OCI-LY3 (cell line): ENCODE data around the gene PIP5K1B.

Source experiments
- H2AFZ ChIP-seq: fragments of 200-600, 300-600 bp; shearing (Covaris generic); 2 replicates; pipeline ENCODE4 v1.6.0; 2014; ENCODE audit warnings: antibody characterized with exemption, low read depth, low read length
- H3K27ac ChIP-seq: fragments of 200-600, 300-600 bp; sonication (generic); 2 replicates; pipeline ENCODE4 v1.5.1; 2014; ENCODE audit warnings: mild to moderate bottlenecking, low read length, moderate library complexity, mixed read lengths
- H3K27me3 ChIP-seq: fragments of 200-600, 300-600 bp; sonication (generic); 2 replicates; pipeline ENCODE4 v1.6.1; 2014; ENCODE audit warnings: low read depth, low read length, mixed read lengths
- H3K36me3 ChIP-seq: fragments of 200-600, 300-600 bp; sonication (generic); replicated peaks from 2 replicates; pipeline ENCODE3; 2014; ENCODE audit warnings: low read depth, low read length, mixed read lengths
- H3K4me1 ChIP-seq: fragments of 300-600, 200-600 bp; sonication (generic); 2 replicates; pipeline ENCODE4 v1.6.1; 2014; ENCODE audit warnings: low read length, mixed read lengths
- H3K4me2 ChIP-seq: fragments of 200-600, 300-600 bp; sonication (generic); 2 replicates; pipeline ENCODE4 v1.6.1; 2014; ENCODE audit warnings: low read length, mixed read lengths
- H3K4me3 ChIP-seq: fragments of 300-600, 200-600 bp; sonication (generic); 2 replicates; pipeline ENCODE4 v1.5.1; 2014; ENCODE audit warnings: antibody characterized with exemption, mild to moderate bottlenecking, low read length, moderate library complexity
- H3K79me2 ChIP-seq: fragments of 300-600, 200-600 bp; shearing (Covaris generic); 2 replicates; pipeline ENCODE4 v1.6.1; 2014; ENCODE audit warnings: mild to moderate bottlenecking, low read length, mixed read lengths
- H3K9ac ChIP-seq: fragments of 300-600, 200-600 bp; shearing (Covaris generic); 2 replicates; pipeline ENCODE4 v1.6.0; 2014; ENCODE audit warnings: mild to moderate bottlenecking, low read length, moderate library complexity
- H3K9me3 ChIP-seq: fragments of 200-600, 300-600 bp; shearing (Covaris generic); 2 replicates; pipeline ENCODE4 v1.6.1; 2014; ENCODE audit warnings: low read length, mixed read lengths; ENCODE audit not compliant: insufficient read depth
- H4K20me1 ChIP-seq: fragments of 200-600, 300-600 bp; sonication (generic); 2 replicates; pipeline ENCODE4 v1.6.1; 2016; ENCODE audit warnings: low read length, mixed read lengths; ENCODE audit not compliant: insufficient read depth
- CTCF ChIP-seq: fragments of 200-600, 300-600 bp; sonication (generic); IDR thresholded peaks from 2 replicates; pipeline ENCODE4 v1.5.1; 2014; ENCODE audit warnings: antibody characterized with exemption, low read length, low read depth
- EZH2phosphoT487 ChIP-seq: fragments of 200-600 bp; shearing (Covaris generic); IDR thresholded peaks from 2 replicates; pipeline ENCODE4 v1.6.1; 2018; ENCODE audit warnings: antibody characterized with exemption, mixed run types, low read depth

The PIP5K1B gene

GRCh38 chr9:68896486-68896885 lies 191.4 kb downstream of the PIP5K1B start:
- H3K4me2 ChIP-seq: peak overlapping the region; percentile 31
- H3K79me2 ChIP-seq: no peaks in the 10 kb centered on the region
- H3K4me3 ChIP-seq: no peak overlapping the region
- no peaks in the 10 kb centered on the region for H3K36me3 ChIP-seq
- H2AFZ ChIP-seq: no peak overlapping the region
- no peaks in the 10 kb centered on the region for H3K9me3 ChIP-seq
- no peak overlapping the region for H3K9ac ChIP-seq
- TF ChIP-seq CTCF: no peak
- H3K4me1 ChIP-seq: peaks cover 25% of the 10 kb centered on the region
- H3K27me3 ChIP-seq: 0 out of 2 replicates have a peak, but pooled peaks cover 6% of the 10 kb centered on the region
- H4K20me1 ChIP-seq: no peaks in the 10 kb centered on the region
- no peak overlapping the region for H3K27ac ChIP-seq

DNA sequence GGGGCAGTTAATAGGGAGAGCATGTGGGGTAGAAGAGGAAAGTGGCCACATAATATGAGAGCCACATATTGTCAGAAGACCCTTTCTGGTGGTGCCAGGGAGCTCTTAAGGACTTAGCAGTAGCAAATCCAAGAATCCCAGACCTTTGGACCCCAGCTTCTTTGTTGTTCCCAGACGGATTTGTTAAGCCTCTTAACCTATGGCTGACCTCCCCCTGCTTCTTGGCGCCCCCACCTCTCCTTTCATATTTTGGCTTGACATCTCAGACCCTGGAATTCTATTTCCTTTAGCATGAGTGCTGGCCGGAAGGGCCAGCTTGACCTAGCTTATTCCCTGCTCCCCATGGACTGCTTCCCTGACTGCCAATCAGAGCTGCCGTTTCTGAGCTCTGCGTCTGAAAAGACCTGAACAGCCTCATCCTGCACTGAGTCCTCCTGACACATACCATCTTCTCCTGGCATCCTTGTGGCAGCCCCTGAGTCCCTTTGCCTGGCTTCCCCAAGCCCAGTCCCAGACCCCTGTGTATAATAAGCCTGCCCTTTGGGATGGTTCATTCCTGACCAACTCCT lies 192.6 kb downstream of the PIP5K1B start:
- no peaks in the 10 kb centered on the region for H3K9me3 ChIP-seq
- no peaks in the 10 kb centered on the region for H3K36me3 ChIP-seq
- no peak overlapping the region for H3K4me2 ChIP-seq
- no peak overlapping the region for H3K9ac ChIP-seq
- H3K4me3 ChIP-seq: no peak overlapping the region
- peaks cover 25% of the 10 kb centered on the region for H3K4me1 ChIP-seq
- H3K27ac ChIP-seq: no peak overlapping the region
- TF ChIP-seq EZH2phosphoT487 (no peak), CTCF (no peak)
- H3K79me2 ChIP-seq: no peaks in the 10 kb centered on the region
- H3K27me3 ChIP-seq: peaks cover 6% of the 10 kb centered on the region; the same call in 1 of the 2 replicates
- no peak overlapping the region for H2AFZ ChIP-seq
- H4K20me1 ChIP-seq: no peaks in the 10 kb centered on the region

GRCh38 chr9:68898781-68899439 lies 193.9 kb downstream of the PIP5K1B start:
- TF ChIP-seq EZH2phosphoT487 (no peak), CTCF (no peak)
- Histone ChIP-seq H3K79me2 (no peaks in the 10 kb centered on the region), H2AFZ (no peak overlapping the region), H4K20me1 (no peaks in the 10 kb centered on the region), H3K9ac (no peak overlapping the region), H3K27ac (no peak overlapping the region), H3K4me2 (0 out of 2 replicates have a peak overlapping the region, but pooled peaks have one; percentile 6), H3K9me3 (no peaks in the 10 kb centered on the region), H3K36me3 (no peaks in the 10 kb centered on the region), H3K27me3 (peaks cover 6% of the 10 kb centered on the region; the same call in 1 of the 2 replicates), H3K4me3 (no peak overlapping the region), H3K4me1 (peaks cover 25% of the 10 kb centered on the region)

GRCh38 chr9:68904454-68904853 lies 199.4 kb downstream of the PIP5K1B start:
- no peaks in the 10 kb centered on the region for H4K20me1 ChIP-seq
- no peaks in the 10 kb centered on the region for H3K36me3 ChIP-seq
- H3K27ac ChIP-seq: no peak overlapping the region
- H3K9me3 ChIP-seq: no peaks in the 10 kb centered on the region
- H2AFZ ChIP-seq: no peak overlapping the region
- peaks cover 2% of the 10 kb centered on the region; the same call in 1 of the 2 replicates for H3K4me1 ChIP-seq
- no peak overlapping the region for H3K4me3 ChIP-seq
- H3K4me2 ChIP-seq: no peak overlapping the region
- no peak for TF ChIP-seq EZH2phosphoT487
- TF ChIP-seq CTCF: no peak
- H3K79me2 ChIP-seq: no peaks in the 10 kb centered on the region
- H3K27me3 ChIP-seq: no peaks in the 10 kb centered on the region; the same call in 1 of the 2 replicates
- no peak overlapping the region for H3K9ac ChIP-seq
